HCT116 (cell line): ENCODE results near the gene GSTA2.
"Not testable (repeated sequence)": the region's sequence is repeated elsewhere in the genome, so short reads cannot be mapped to it uniquely, and the experiment has no call there.

Experiments used
- ELF1 ChIP-seq: IDR thresholded peaks from 2 replicates; pipeline ENCODE4 v1.6.1; 2012; ENCODE audit warnings: low read depth, borderline replicate concordance
- EZH2 ChIP-seq: fragments of 200-600 bp; sonication (generic); IDR thresholded peaks from 2 replicates; pipeline ENCODE4 v1.6.1; 2017; ENCODE audit warnings: antibody characterized with exemption, mixed run types
- FOSL1 ChIP-seq: IDR thresholded peaks from 2 replicates; pipeline ENCODE4 v1.6.1; 2012; ENCODE audit warnings: low read depth
- MAX ChIP-seq: IDR thresholded peaks from 2 replicates; pipeline ENCODE4 v1.6.1; 2012
- POLR2A ChIP-seq: IDR thresholded peaks from 2 replicates; pipeline ENCODE4 v1.7.0; 2011; ENCODE audit warnings: borderline replicate concordance; ENCODE audit not compliant: insufficient read depth, insufficient read length; ENCODE audit errors: extremely low read depth
- POLR2AphosphoS5 ChIP-seq: IDR thresholded peaks from 2 replicates; pipeline ENCODE4 v1.6.1; 2011; ENCODE audit warnings: mild to moderate bottlenecking, low read depth, low read length, moderate library complexity
- SP1 ChIP-seq: IDR thresholded peaks from 2 replicates; pipeline ENCODE4 v1.6.1; 2012; ENCODE audit warnings: low read depth
- SRF ChIP-seq: IDR thresholded peaks from 2 replicates; pipeline ENCODE4 v1.6.1; 2012; ENCODE audit warnings: low read depth
- ZBTB33 ChIP-seq: IDR thresholded peaks from 2 replicates; pipeline ENCODE4 v1.6.1; 2011; ENCODE audit warnings: mild to moderate bottlenecking, low read length, moderate library complexity; ENCODE audit not compliant: insufficient replicate concordance; ENCODE audit errors: extremely low read depth
- TF ChIP-seq, protein P1 (sequence below), 3 experiments: fragments of 200-600 bp in 1 of 3; sonication (generic) in 1 of 3; IDR thresholded peaks in 2 of 3; conservative IDR thresholded peaks in 1 of 3; 2 replicates each; pipeline ENCODE4 v1.5.1; 2012 to 2017; ENCODE audit warnings: low read depth in 2 of 3, low read length in 2 of 3, antibody characterized with exemption in 1 of 3, borderline replicate concordance in 1 of 3, control low read depth in 1 of 3, mild to moderate bottlenecking in 1 of 3, mixed read lengths in 1 of 3, mixed run types in 1 of 3, moderate library complexity in 1 of 3; ENCODE audit not compliant: insufficient read depth in 1 of 3
- TF ChIP-seq, protein P2 (sequence below): IDR thresholded peaks from 2 replicates; pipeline ENCODE4 v1.6.1; 2012; ENCODE audit warnings: low read depth

DNA sequence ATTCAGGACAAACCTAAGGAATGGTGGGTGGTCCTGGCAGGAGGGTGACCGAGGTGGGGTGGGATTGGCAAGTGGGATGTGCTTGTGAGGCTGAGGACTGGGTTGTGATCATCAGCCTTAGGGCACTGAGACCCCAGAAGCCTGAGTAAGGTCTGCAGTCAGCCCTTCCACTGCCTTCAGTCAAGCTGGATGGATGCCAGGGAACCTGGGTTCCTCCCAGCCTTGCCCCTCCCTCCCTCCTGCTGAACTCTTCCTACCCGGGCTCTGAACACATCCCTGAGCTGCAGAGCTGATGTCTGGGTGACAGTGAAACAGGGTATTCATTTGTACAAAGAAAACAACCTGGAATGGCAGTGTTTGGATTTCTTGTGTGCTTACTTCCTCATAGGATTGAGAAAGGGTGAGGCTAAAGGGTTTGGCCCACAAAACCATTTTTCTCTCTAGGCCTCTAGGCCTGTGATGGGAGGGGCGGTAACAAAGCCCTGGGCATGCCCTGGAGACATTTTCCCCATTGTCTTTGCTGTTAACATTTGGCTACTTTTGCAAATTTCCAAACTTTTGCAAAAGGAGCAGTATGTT is 19.5 kb upstream of the GSTA2 start:
- TF ChIP-seq, protein P1, sequence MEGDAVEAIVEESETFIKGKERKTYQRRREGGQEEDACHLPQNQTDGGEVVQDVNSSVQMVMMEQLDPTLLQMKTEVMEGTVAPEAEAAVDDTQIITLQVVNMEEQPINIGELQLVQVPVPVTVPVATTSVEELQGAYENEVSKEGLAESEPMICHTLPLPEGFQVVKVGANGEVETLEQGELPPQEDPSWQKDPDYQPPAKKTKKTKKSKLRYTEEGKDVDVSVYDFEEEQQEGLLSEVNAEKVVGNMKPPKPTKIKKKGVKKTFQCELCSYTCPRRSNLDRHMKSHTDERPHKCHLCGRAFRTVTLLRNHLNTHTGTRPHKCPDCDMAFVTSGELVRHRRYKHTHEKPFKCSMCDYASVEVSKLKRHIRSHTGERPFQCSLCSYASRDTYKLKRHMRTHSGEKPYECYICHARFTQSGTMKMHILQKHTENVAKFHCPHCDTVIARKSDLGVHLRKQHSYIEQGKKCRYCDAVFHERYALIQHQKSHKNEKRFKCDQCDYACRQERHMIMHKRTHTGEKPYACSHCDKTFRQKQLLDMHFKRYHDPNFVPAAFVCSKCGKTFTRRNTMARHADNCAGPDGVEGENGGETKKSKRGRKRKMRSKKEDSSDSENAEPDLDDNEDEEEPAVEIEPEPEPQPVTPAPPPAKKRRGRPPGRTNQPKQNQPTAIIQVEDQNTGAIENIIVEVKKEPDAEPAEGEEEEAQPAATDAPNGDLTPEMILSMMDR (IDR thresholded peaks at IDR 0.05 in 2 of 3, conservative IDR thresholded peaks at IDR 0.05 in 1 of 3; ENCODE audit: borderline replicate concordance in 1 of 3, insufficient read depth in 1 of 3, low read depth in 2 of 3, low read length in 2 of 3): not testable (repeated sequence)
- TF ChIP-seq ELF1, EZH2, POLR2A, FOSL1, SP1, POLR2AphosphoS5, MAX, SRF, ZBTB33: not testable (repeated sequence)
- TF ChIP-seq, protein P2, sequence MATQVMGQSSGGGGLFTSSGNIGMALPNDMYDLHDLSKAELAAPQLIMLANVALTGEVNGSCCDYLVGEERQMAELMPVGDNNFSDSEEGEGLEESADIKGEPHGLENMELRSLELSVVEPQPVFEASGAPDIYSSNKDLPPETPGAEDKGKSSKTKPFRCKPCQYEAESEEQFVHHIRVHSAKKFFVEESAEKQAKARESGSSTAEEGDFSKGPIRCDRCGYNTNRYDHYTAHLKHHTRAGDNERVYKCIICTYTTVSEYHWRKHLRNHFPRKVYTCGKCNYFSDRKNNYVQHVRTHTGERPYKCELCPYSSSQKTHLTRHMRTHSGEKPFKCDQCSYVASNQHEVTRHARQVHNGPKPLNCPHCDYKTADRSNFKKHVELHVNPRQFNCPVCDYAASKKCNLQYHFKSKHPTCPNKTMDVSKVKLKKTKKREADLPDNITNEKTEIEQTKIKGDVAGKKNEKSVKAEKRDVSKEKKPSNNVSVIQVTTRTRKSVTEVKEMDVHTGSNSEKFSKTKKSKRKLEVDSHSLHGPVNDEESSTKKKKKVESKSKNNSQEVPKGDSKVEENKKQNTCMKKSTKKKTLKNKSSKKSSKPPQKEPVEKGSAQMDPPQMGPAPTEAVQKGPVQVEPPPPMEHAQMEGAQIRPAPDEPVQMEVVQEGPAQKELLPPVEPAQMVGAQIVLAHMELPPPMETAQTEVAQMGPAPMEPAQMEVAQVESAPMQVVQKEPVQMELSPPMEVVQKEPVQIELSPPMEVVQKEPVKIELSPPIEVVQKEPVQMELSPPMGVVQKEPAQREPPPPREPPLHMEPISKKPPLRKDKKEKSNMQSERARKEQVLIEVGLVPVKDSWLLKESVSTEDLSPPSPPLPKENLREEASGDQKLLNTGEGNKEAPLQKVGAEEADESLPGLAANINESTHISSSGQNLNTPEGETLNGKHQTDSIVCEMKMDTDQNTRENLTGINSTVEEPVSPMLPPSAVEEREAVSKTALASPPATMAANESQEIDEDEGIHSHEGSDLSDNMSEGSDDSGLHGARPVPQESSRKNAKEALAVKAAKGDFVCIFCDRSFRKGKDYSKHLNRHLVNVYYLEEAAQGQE: not testable (repeated sequence)
